GM19463 (cell line): Measurements from ENCODE around the gene GABBR1.

Experiments used
- ATAC-seq: cut with Tn5 transposase; IDR thresholded peaks from one replicate; pipeline ENCODE4 v1.9.1; 2021; ENCODE audit warnings: mild to moderate bottlenecking, moderate library complexity; ENCODE audit not compliant: unreplicated experiment

The GABBR1 gene

GRCh38 chr6:29655658-29656057 lies 22.7 kb upstream of the GABBR1 start:
- no peak for ATAC-seq

DNA sequence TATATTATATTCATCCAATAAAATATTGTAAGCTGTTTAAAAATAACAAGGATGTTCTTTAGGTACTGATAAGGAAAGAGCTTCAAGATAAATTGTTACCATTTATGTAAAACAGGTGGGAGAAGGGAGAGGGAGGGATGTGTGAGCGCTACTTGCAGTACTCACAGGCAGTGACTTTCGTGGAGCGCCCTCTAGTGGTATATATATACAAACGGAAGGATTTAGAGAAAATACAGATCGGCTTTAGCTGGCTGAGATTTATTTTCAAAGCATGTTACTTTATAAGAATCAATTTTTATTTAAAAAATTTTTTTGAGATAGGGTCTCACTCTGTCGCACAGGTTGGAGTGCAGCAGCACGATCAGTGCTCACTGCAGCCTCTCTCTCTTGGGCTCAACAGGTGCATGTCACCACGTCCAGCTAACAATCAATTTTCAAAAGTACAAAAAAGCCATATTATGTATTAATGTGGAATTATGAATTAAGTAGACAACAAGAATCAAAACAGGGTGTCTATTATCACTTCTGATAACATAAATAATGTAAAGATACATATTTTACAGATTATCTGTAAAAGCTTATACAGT lies 20.6 kb upstream of the GABBR1 start:
- ATAC-seq, result no peak

- no peak for ATAC-seq
Observed at GRCh38 chr6:29652198-29652584, 19.2 kb upstream of the GABBR1 start.

- ATAC-seq, result no peak
Observed at GRCh38 chr6:29651413-29652197, 18.6 kb upstream of the GABBR1 start.

- peak; percentile 91 for ATAC-seq
Observed at GRCh38 chr6:29649701-29650673, 17.0 kb upstream of the GABBR1 start.

DNA sequence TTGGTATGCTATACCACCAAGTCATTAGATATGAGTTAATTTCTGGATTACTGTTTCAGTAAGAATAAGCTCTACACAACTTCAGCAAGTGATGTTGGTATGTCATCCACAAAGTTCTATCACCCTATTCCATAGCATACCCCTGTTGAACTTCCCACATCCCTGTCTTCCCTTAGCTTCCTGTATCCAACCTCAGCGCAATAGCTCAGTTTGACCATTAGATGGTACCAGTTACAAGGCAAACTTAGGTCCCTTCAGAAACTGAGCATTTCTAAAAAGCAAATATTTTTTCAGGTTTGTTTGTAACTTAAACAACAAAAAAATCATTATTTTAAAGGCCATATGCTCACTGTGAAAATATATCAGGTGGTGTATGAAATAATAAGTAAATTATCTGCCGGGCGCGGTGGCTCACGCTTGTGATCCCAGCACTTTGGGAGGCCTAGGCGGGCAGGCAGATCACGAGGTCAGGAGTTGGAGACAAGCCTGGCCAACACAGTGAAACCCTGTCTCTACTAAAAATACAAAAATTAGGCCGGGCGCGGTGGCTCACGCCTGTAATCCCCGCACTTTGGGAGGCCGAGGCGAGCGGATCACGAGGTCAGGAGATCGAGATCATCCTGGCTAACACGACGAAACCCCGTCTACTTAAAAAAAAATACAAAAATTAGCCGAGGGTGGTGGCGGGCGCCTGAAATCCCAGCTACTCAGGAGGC lies 15.1 kb upstream of the GABBR1 start:
- ATAC-seq, result no peak

DNA sequence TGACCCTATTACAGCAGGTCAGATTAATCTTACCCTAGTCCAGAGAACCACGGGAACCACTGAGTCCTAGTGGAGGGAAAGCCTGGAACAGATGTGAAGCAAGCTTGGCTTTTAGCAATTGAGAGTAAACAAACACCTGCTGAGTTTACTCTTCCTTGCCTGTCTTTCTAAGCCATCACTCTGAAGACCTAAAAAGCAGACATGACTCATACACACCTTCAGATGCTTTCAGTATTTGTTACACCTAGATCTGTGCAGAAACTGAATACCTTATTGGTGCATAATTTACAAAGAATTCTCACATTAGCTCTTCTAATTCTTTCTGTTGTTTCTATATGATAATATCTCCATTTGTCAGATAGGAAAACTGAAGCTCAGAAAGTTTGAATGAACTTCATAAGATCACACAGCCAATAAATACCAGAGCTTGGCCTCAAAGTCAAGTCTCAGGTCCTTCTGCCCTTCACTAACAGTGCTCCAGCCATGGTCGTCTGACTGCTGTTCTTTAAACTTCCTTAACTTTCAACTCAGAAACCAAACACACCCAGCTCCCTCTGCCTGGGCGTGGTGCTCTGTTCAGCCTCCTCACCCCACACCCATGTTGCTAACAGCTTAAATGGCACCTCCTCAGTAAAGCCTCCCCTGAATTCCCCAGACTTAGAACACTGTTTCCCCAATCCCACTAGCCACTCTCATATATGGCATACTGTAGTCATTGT lies 8.6 kb upstream of the GABBR1 start:
- ATAC-seq, result no peak

GRCh38 chr6:29637247-29637646 lies 4.3 kb upstream of the GABBR1 start:
- ATAC-seq, result no peak

DNA sequence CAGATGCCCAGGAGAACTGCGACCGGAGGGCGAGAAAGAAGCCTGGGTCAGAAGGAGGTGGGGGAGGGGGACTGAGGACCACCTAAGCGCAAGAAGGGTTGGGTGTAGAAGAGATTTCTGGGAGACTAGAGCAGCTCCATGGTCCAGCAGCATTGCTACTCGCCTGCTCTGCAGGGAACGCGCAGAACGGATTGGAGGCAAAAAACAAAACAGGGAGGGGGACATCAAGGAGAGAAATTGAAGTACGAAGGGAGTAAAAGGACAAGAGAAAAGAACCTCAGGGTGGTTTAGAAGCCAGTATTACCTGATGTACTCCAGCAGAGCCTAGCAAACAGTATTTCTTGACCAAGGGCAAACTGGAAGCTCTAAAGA lies 537 bp upstream of the GABBR1 start:
- ATAC-seq, result no peak

GRCh38 chr6:29631860-29632731 lies 887 bp downstream of the GABBR1 start:
- peak; percentile 28 for ATAC-seq

- no peak for ATAC-seq
Observed at GRCh38 chr6:29631209-29631810, 1.7 kb downstream of the GABBR1 start.

- no peak for ATAC-seq
Observed at GRCh38 chr6:29630315-29630714, 2.7 kb downstream of the GABBR1 start.

DNA sequence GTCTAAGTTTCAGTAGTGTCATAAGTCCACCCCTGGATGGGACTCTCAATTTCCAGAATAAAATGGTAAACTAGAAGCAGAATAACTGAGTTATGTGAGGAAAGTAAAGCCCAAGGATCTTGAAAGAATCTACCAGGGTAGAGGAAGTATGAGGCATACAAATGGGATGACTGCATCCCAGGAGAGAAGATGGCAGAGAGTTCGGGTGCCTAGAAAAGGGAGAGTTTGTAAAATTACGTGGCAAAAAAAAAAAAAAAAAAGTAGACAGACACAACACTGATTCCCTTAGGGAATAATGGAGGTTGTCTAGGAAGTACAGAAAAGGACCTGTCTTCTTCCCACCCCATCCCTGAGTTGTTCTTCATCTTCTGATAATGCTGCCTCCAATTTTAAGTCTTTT lies 3.4 kb downstream of the GABBR1 start:
- ATAC-seq, result no peak

- ATAC-seq, result no peak
Observed at GRCh38 chr6:29628419-29629281, 4.3 kb downstream of the GABBR1 start.

DNA sequence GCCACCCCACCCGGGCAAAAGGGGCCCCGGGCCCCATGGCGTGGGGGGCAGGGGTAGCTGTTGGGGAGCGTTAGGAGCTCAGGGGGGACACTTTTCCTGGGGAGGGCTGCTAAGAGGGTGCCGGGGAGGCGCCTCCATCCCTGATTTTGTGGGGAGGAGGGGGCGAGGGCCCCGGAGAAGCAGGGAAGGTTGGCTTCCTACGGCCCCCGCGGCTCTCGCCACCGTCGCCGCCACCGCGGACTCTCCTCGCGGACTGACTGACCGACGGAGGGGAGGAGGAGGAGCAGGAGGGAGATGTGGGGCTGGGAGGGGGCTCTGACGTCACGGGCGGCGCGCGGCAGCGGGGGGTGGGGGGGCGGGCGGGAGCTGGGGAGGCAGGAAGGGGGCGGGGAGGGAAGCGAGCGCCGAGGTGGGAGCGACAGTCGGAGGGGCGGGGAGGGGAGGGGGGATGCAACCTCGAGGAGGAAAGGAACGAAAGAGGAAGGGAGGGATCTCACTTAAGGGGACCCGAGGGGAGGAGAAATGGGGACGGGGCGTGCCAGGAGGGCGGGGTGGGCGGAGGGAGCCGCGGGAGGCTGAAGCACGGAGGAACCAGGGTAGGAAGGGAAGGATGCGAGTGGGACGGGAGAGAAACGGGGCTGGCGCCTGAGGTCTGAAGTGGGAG lies 5.1 kb downstream of the GABBR1 start:
- no peak for ATAC-seq

DNA sequence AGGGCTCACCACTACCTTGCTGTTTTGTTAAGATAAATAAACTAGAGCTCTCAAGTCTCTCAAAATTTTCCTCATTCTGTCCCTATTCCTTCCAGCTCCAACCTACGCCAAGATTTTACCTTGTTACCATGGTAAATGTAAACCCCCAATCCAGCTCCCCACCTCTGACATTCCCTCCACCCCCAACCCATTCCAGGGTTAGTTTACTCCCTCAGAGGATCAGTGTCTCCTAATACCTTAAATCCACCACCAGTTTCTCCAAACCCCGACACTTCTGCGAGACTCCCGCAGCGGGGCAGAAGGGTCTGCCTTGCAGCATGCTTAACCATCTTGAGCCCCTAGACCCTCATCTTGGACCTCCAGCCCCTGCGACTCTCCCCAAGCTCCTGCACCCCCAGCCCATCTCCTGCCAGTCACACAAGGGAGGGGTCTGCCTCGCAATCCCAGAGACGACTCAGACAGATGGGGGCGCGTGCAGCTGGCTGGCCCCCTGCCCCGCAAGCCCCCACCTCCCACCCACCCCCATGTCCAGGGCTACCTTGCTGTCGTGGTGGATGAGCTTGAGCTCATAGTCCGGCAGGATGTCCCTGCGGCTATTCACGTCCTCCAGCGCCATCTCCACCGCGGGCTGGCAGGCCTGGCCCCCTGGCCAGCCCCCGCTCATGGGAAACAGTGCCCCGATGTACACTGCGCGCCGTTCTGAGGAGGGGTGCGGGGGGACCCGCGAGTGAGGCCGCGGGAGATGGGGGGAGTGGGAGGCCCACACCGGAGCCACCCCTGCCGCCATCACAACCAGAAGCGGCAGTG lies 5.8 kb downstream of the GABBR1 start:
- no peak for ATAC-seq
